NCI-H526 treated with DMSO at 0.1 percent for 48 hours (cell line): ENCODE data around the gene SERTM1.

ENCODE experiments used
- DNase-seq: peaks from one replicate; lab custom pipeline; 2025; lab: John Stamatoyannopoulos, UW

The SERTM1 gene

DNA sequence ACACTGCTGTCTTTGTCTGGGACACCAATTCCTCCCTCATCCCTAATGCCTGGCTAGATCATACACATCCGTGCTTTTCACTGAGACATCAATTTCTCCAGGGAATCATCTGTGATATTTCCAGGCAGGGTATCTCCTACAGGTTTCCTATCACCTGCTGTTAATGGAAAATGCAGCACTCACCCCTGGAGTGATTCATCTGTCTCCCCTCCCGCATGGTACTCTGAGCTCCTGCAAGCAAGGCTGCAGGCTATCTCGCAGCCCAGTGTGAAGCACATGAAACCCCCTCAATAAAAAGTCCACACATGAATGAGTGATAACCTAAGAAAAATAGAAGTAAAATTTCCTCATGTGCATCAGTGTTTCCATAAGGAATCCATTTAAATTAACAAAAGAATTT lies 38.5 kb downstream of the SERTM1 start:
- no peak for DNase-seq

DNA sequence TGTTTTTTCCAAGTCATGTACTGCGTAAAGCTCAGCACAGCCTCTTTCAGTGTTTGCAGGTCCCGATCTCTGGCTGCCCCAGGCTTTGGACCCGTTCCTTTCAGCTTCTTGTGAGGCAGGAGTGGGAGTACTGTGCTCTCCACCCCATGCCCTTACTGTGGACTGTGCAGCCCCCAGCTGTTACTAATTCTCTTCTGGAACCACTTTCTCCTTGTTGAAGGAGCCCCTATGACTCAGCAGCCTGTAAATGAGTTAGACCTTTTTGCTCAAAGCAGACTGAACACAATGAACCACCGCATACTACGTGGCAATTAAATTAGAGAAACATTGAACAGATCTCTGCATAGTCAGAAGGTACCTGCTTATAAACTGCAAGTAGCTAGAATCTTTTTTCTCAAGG lies 39.0 kb downstream of the SERTM1 start:
- DNase-seq: no peak

DNA sequence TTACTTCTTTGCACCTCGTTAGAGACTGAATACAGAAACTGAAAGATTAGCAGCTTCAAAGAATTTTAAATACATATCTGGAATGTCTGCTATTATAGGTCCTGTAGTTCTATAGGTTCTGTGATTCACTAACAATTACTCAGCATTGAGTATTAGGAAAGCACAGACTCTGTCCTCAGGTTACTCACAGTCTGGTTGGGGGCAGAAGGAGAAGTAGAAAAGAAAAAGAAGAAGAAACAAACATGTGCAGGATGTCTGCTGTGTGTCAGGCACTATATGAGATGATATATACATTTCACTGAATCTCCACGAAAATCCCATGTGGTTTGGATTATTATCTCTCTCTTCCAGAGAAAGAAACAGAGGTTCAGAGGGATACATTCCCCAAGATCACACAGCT lies 40.1 kb downstream of the SERTM1 start:
- no peak for DNase-seq

DNA sequence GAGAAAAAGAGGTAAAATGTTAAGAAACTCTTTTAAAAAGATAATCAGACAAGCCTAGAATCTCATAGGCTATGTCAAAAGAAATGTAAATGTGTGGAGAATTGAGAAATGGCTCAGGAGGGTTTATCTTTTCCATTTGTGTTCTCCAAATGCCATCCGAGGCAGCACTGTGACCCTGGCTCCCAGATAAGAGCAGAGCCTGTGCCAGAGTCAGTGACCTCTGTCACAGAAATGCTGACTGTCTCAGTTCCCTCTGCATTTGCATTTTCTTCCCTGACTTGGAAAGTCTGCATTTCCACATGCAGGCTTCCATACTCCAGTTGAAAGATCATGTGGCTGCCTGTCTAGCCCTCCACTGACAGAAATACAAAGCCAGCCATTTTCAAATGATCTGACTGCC lies 42.0 kb downstream of the SERTM1 start:
- DNase-seq: no peak

DNA sequence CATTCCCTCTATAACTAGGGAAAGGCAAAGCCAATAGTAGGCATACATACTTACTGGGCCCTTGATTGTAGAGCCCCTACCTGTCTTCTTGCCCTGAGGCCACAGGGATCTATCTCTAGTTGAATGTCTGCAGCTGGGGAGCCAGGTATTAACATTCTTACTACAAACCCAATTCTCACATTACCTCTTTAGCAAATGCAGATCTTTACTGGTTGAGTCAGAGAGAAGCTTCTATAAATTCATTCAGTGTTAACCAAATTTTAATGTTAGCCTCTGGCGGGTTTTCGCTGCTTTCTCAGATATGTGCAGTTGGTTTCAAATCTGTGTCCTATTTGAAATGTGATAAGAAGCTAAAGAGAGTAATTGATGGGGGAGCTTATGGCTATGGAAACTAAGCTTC lies 43.2 kb downstream of the SERTM1 start:
- no peak for DNase-seq

DNA sequence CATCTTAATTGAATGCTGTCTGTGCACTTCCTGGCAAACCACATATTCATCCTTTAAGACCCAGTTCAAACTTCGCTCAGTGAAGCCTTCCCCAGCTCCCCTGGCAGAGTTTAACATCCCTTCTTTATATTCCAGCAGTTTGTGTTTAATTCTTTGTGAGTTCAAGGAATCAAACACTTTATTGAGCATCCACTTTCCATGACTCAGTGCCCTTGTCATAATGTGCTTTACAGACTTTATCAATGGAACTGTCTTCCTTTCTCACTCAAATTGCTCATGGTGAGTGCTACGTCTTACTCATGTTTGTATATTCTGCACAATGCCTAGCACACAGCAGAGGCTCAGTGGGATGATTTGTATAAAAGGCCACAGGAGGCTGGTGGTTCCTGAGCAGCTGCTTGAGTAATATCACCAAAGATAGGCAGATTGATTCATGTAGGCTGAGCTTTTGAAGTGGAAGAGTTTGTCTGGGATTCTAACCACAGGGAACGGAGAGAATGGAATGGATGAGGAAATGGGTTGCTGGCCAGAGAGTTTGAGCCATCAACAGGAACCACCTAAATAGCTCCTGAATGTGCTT lies 44.2 kb downstream of the SERTM1 start:
- no peak for DNase-seq

DNA sequence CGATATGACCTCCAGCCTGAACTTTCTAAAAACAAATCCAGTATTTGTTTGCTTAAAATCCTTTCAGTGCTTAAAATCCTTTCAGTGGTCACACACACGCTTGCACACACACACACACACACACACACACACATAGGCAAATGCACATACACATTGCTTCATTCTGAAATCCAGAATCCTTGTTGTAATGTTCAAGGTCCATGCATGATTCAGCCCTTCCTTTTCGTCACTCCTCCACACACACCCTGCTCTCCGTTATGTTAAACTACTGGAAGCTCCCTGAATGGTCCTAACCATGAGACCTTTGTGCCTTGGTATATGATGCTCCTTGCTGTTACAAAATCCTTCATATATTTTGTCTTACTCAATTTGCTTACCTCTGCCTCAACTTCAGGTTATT lies 44.9 kb downstream of the SERTM1 start:
- no peak for DNase-seq

DNA sequence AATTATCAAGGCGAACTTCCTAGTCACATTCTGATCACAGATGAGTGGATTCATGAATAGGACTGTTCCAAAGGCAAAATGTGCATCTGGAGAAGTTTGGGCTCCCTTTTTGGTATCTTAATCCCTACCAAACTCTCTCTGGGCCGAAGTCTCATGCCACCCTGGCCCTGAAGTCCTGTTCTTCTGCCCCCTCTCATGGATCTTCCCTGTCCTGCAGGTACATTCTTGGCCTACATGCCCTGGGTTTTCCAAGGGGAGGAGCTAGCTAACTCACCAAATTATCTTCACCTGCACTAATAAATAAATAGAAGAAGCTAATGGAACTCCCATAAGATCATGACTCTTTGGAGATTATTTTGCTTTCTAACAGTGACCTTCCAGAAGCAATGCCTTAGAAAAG lies 50.3 kb downstream of the SERTM1 start:
- no peak for DNase-seq

DNA sequence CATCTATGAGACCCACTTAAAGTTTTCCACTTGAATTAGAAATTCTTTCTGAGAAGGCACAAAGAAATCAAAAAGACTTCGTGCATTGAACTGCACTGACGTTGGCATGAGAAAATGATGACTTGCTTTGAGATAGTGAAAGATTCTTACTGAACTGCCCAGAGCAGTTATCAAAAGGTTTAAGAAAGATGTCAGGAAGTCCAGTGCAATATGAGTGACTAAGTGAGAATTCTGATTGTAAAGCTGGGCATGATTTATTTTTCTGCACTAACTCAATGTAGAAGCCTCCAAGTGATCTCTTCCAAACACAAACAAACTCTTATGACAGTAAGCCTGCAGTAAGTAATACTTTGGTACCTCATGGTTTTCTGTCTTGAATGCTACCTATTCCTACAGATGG lies 52.1 kb downstream of the SERTM1 start:
- DNase-seq: no peak

DNA sequence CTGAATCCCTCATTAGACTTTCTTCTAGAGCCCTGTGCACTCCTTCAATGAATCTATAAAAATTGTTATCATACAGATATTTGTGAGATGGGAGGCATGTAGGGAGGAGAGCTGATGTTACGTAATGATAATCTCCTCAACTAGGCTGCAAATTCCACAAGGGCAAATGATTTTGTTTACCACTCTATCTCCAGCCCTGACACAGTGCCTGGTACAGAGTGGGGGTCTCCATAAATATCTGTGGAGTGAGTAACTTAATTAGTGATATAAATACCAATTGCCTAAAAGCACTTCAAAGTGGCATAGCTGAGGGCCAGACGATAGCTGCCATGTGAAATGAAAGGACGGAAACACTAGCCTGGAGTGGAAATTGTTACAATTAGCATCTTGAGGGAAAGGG lies 54.2 kb downstream of the SERTM1 start:
- DNase-seq: no peak

DNA sequence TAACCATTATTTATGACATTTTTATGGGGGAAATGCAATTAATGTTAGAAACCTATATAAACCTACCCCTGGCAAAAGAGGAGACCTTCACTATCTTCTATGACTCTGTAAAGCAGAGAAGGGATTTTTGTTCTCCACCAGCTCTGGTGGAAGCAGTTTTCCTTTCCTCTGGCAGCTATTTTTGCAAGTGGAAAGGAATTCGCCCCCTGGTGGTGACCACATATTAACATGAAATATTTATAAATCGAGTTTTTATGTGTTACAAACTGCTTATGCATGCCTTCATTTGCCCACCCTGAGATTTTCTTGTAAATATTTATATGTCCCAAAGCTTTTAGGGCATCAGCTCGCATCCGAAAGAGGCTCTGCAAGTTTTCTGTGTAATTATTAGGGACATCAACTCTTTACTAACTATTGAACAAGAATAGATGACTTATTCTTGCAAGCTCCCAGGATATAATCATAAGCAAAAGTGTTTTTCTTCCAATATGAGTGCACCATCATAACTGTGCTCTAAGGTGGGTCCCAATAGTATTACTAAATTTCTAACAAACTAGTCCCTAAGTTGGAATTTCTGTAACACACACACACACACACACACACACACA lies 62.4 kb downstream of the SERTM1 start:
- DNase-seq: peak; percentile 54

DNA sequence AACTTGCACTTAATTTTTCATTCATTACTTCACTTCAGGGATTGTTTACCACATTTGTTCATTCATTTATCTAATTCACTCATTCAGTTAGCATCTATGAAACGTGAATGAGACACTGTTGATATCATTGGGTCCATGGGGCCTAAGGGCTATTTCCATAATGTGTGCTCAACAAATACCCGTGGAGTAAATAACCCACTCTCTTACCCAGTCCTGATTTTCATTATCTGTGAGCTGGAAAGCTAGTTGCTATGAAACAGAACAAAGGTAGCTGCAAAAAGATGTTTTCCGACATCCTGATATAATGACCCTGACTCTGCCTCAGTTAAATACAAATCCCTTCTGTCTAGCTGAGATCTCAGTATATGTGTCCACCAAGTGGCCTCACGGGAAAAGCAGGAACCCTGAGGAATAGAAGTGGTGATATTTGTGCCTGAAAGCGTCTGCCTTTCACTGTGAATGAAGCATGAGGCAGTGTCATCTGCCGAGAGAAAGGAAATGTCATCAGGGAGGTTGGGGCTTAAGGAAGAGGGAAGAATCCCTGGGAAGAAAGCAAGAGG lies 63.8 kb downstream of the SERTM1 start:
- no peak for DNase-seq

DNA sequence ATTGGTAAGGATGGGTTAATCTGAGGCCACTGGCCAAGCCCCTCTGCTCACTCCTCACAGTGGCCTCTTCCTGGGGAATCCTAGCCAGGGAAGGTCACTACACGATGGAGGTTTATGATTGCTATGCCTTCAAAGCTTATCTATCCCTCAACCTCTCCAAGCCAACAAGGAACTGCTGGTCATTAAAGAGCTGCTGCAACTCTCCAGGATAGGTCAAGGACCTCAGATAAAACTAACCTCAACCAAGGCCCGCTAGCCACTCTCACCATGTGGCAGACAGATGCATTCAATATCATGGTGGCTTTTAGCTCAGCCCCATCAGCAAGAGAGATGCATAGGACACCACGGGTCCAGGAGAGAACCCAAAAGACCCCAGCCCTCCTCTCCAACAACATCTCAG lies 71.6 kb downstream of the SERTM1 start:
- DNase-seq: no peak

DNA sequence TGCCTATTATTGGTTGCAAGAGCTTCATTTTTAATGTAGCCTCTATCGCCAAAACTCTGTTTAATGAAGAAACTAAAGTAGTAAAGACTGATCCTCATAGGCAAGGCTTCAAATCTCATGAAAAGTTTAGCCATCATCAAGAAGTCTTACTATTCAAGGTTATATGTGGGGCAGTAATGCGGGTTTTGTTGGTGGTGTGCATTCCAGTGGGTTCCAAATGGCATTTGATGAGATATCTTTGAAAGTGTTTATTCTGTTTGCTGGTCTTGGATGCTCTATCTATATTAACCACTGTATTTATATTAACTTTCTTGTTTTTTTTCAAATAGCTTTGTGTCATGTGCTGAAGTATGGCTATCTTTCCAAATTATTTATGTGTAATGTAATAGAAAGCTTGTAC lies 72.2 kb downstream of the SERTM1 start:
- DNase-seq: no peak
